Breast epithelium (tissue), 3 donors: Measurements from ENCODE around the gene MLLT1.

Experiments
- CTCF ChIP-seq, 3 donors: fragments of 450-650 bp; IDR thresholded peaks; one replicate each; pipeline ENCODE4 v1.5.1; 2016 to 2017; ENCODE audit warnings: antibody characterized with exemption in 3 of 3, mild to moderate bottlenecking in 3 of 3, moderate library complexity in 3 of 3
- POLR2A ChIP-seq: fragments of 450-650 bp; IDR thresholded peaks from one replicate; pipeline ENCODE4 v1.6.1; 2016; ENCODE audit warnings: antibody characterized with exemption, mild to moderate bottlenecking, moderate library complexity

- TF ChIP-seq POLR2A (no peak), CTCF (IDR thresholded peaks at IDR 0.05) (no peak)
Observed at GRCh38 chr19:6278740-6279619, 795 bp downstream of the MLLT1 start.
